Astrocyte (in vitro differentiated cells and primary cell): Measurements from ENCODE around the gene ESPNL.

Experiments
- CTCF ChIP-seq: IDR thresholded peaks from 2 replicates; pipeline ENCODE4 v1.5.1; 2011; ENCODE audit warnings: low read depth, mild to moderate bottlenecking, inconsistent platforms, low read length, moderate library complexity; ENCODE audit not compliant: insufficient read depth
- EZH2 ChIP-seq: IDR thresholded peaks from 2 replicates; pipeline ENCODE4 v1.6.1; 2012; ENCODE audit warnings: mild to moderate bottlenecking, low read length, inconsistent platforms; ENCODE audit not compliant: insufficient read depth

- TF ChIP-seq CTCF (no peak), EZH2 (no peak)
These were observed 60.3 kb downstream of the ESPNL start for GRCh38 chr2:238160206-238161129.
